GM12878 (cell line): ENCODE data around the gene KLHL35. TPM values are rescaled to one million over a fixed set of nuclear protein-coding genes. Genes with fewer than 3 reads are reported as not detected.
"Not testable (repeated sequence)": the region's sequence is repeated elsewhere in the genome, so short reads cannot be mapped to it uniquely, and the experiment has no call there.

Experiments used
- ATAC-seq: fragments of 200-7000 bp; cut with Tn5 transposase; 3 replicates; pipeline ENCODE4 v1.9.1; 2020; ENCODE audit warnings: mild to moderate bottlenecking, moderate library complexity
- BruUV-seq: library from RNA; stranded (reverse); fragments of 400-500 nt; replicated peaks from 2 replicates; lab custom pipeline; 2021; lab: Mats Ljungman, UMichigan
- CTCF ChIA-PET: fragments of 300-600 bp; sonication (Branson Sonifier 250); formaldehyde crosslinking; extraction: SDS; loops from one replicate; lab custom pipeline; 2021; ENCODE audit warnings: inconsistent platforms; lab: Yijun Ruan, JAX
- POLR2A ChIA-PET: fragments of 350-600 bp; formaldehyde crosslinking; extraction: SDS; loops from one replicate; lab custom pipeline; 2021; ENCODE audit warnings: inconsistent platforms; lab: Charles Lee
- RAD21 ChIA-PET: fragments of 300-600 bp; sonication (Branson Sonifier 250); formaldehyde crosslinking; loops from one replicate; lab custom pipeline; 2023; ENCODE audit warnings: antibody characterized with exemption; ENCODE audit not compliant: unreplicated experiment; lab: Charles Lee
- SMC1A ChIA-PET: fragments of 300-600 bp; sonication (Branson Sonifier 250); formaldehyde crosslinking; loops from one replicate; lab custom pipeline; 2023; ENCODE audit not compliant: unreplicated experiment, uncharacterized antibody; lab: Charles Lee
- DNase-seq: peaks from one replicate; pipeline ENCODE4 v3.0.0-alpha.2; 2011; ENCODE audit warnings: low read depth, low spot score
- FAIRE-seq: peaks from 3 replicates; lab custom pipeline; 2011; peaks lifted over from hg19 to GRCh38; lab: Jason Lieb, UNC
- H2AFZ ChIP-seq: 2 replicates; pipeline ENCODE4 v1.6.0; 2011; ENCODE audit warnings: low read depth, low read length, control low read depth; ENCODE audit not compliant: control insufficient read depth
- H3K27ac ChIP-seq: 2 replicates; pipeline ENCODE4 v1.5.1; 2011; ENCODE audit warnings: control low read depth; ENCODE audit not compliant: control insufficient read depth, insufficient read depth
- H3K27me3 ChIP-seq, 2 experiments: replicated peaks in 1 of 2; 2 replicates each; pipeline versions ENCODE4 v1.6.0 to v1.6.1; 2011; ENCODE audit warnings: low read length in 1 of 2; ENCODE audit not compliant: control insufficient read depth in 2 of 2, insufficient read depth in 2 of 2
- H3K36me3 ChIP-seq, 2 experiments: 2 replicates each; pipeline ENCODE4 v1.5.1; 2011; ENCODE audit warnings: low read length in 1 of 2; ENCODE audit not compliant: control insufficient read depth in 2 of 2, insufficient read depth in 2 of 2
- H3K4me1 ChIP-seq: 2 replicates; pipeline ENCODE4 v1.6.1; 2011; ENCODE audit warnings: mild to moderate bottlenecking, low read length, moderate library complexity, mixed read lengths; ENCODE audit not compliant: control insufficient read depth, insufficient read depth
- H3K4me2 ChIP-seq: 2 replicates; pipeline ENCODE4 v1.6.0; 2011; ENCODE audit warnings: control low read depth; ENCODE audit not compliant: control insufficient read depth, insufficient read depth
- H3K4me3 ChIP-seq: fragments of 200-600 bp; sonication (generic); 2 replicates; pipeline ENCODE4 v1.5.1; 2016
- H3K79me2 ChIP-seq: 2 replicates; pipeline ENCODE4 v1.6.0; 2011; ENCODE audit warnings: low read length; ENCODE audit not compliant: control insufficient read depth, insufficient read depth
- H3K9ac ChIP-seq: 2 replicates; pipeline ENCODE4 v1.8.0; 2011; ENCODE audit warnings: low read length, control low read depth, mixed read lengths; ENCODE audit not compliant: control insufficient read depth, insufficient read depth
- H3K9me3 ChIP-seq: replicated peaks from 3 replicates; pipeline ENCODE4 v1.5.1; 2011; ENCODE audit warnings: mild to moderate bottlenecking, low read length; ENCODE audit not compliant: control insufficient read depth, insufficient read depth
- H4K20me1 ChIP-seq: 2 replicates; pipeline ENCODE4 v1.6.0; 2011; ENCODE audit not compliant: control insufficient read depth, insufficient read depth
- FOXM1 ChIP-seq: IDR thresholded peaks from 2 replicates; pipeline ENCODE4 v1.6.1; 2012; ENCODE audit warnings: low read depth, mild to moderate bottlenecking, inconsistent platforms, low read length, moderate library complexity
- KDM1A ChIP-seq: fragments of 200-600 bp; sonication (generic); IDR thresholded peaks from 2 replicates; pipeline ENCODE4 v1.6.1; 2016; ENCODE audit warnings: borderline replicate concordance
- NR2F1 ChIP-seq: fragments of 450-650 bp; conservative IDR thresholded peaks from 2 replicates; pipeline ENCODE4 v1.6.1; 2017; ENCODE audit warnings: mild to moderate bottlenecking
- SIN3A ChIP-seq: IDR thresholded peaks from 2 replicates; pipeline ENCODE4 v1.6.1; 2012; ENCODE audit warnings: low read depth, low read length, improper control_type of control experiment
- SIX5 ChIP-seq: IDR thresholded peaks from 2 replicates; pipeline ENCODE4 v1.6.1; 2011; ENCODE audit warnings: mild to moderate bottlenecking, low read depth, low read length, moderate library complexity; ENCODE audit not compliant: severe bottlenecking
- SUPT20H ChIP-seq: IDR thresholded peaks from 2 replicates; pipeline ENCODE4 v1.6.1; 2011; ENCODE audit warnings: low read depth, mild to moderate bottlenecking, low read length, moderate library complexity, borderline replicate concordance; ENCODE audit not compliant: control insufficient read depth
- WGBS: methylation state at CpG from one replicate; pipeline ENCODE4 v1.1.6; 2016; ENCODE audit warnings: low lambda C conversion rate; ENCODE audit not compliant: insufficient replicate concordance, insufficient coverage; ENCODE audit errors: missing lambda C conversion rate; 5-methylcytosine and 5-hydroxymethylcytosine counted together
- in situ Hi-C: fragments of 300-500 bp; cut with MboI; formaldehyde crosslinking; loops from 9 replicates; pipeline ENCODE4 v1.14.3; 2018; ENCODE audit warnings: mixed read lengths
- intact Hi-C: fragments of 100-400 bp; cut with micrococcal nuclease; formaldehyde crosslinking; loops from one replicate; pipeline ENCODE4 v1.14.2; 2022; ENCODE audit not compliant: unreplicated experiment
- polyA plus RNA-seq, 11 experiments: library from polyadenylated mRNA; depleted of rRNA in 4 of 11; unstranded in 6 of 11; stranded (reverse) in 5 of 11; fragments of >200 nt; fragmentation: Nextera tagmentation in 4 of 11; fragmentation: Illumina TruSeq in 1 of 11; extraction: Ambion mirVana in 4 of 11; extraction: Trizol in 1 of 11; gene quantifications; 1 replicate in 1 of 11; 2 replicates in 10 of 11; pipeline versions ENCODE4 v1.2.1 to v1.2.3, GENCODE V29; 2011 to 2016; ENCODE audit warnings: inconsistent platforms in 2 of 11, missing spikeins in 2 of 11, low read depth in 1 of 11
- total RNA-seq, 4 experiments: library from RNA; depleted of rRNA in 3 of 4; stranded (reverse); fragments of >200 nt in 3 of 4; fragmentation: Illumina TruSeq in 1 of 4; extraction: Trizol in 1 of 4; gene quantifications; 2 replicates each; pipeline versions ENCODE4 v1.2.1 to v1.2.3, GENCODE V29; 2013 to 2021
- TF ChIP-seq, protein P1 (sequence below): IDR thresholded peaks from 2 replicates; pipeline ENCODE4 v1.6.1; 2012; ENCODE audit warnings: low read length, inconsistent platforms
- TF ChIP-seq, protein P2 (sequence below): fragments of 450-650 bp; IDR thresholded peaks from 2 replicates; pipeline ENCODE4 v1.6.1; 2017; ENCODE audit warnings: mild to moderate bottlenecking
- TF ChIP-seq, protein P3 (sequence below): fragments of 450-650 bp; IDR thresholded peaks from 2 replicates; pipeline ENCODE4 v1.6.1; 2017; ENCODE audit warnings: mild to moderate bottlenecking, low read depth, inconsistent platforms; ENCODE audit not compliant: poor library complexity, severe bottlenecking

Gene KLHL35
- total and polyA plus RNA-seq, 10 of the 15 experiments (the other 5 are each of a cell fraction or from before 2014, with no cell fraction given): 0.04 to 0.34 (median 0.13) TPM; not detected in 1

DNA sequence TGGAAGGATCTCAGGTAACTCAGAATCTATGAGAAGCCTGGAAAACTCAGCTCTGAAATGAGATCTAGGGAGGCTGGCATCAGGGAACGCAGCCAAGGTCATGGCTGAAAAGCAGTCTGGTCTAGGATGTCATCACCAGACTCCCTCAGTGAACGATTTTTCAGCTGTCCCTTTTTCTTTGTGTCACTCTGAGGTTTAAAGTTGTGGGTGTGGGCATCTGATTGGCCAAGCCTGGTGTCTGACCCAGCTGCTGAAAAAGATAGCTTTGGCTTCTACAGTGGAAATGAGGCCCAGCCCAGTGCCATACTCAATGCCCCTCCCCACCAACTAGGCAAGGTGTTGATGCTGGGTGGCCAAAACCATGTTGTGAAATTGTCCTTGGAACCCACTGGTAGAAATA, 19.1 kb downstream of the KLHL35 start:
- no peak for FAIRE-seq
- Histone ChIP-seq H3K79me2 (no peaks in the 10 kb centered on the region), H3K36me3 (peaks cover 10 to 17% of the 10 kb centered on the region in 2 experiments), H3K4me1 (no peaks in the 10 kb centered on the region), H3K4me3 (no peak overlapping the region)
- in situ Hi-C loops: no loop called here
- no peak for TF ChIP-seq KDM1A
- TF ChIP-seq, protein P1, sequence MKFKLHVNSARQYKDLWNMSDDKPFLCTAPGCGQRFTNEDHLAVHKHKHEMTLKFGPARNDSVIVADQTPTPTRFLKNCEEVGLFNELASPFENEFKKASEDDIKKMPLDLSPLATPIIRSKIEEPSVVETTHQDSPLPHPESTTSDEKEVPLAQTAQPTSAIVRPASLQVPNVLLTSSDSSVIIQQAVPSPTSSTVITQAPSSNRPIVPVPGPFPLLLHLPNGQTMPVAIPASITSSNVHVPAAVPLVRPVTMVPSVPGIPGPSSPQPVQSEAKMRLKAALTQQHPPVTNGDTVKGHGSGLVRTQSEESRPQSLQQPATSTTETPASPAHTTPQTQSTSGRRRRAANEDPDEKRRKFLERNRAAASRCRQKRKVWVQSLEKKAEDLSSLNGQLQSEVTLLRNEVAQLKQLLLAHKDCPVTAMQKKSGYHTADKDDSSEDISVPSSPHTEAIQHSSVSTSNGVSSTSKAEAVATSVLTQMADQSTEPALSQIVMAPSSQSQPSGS: no peak
- TF ChIP-seq, protein P2, sequence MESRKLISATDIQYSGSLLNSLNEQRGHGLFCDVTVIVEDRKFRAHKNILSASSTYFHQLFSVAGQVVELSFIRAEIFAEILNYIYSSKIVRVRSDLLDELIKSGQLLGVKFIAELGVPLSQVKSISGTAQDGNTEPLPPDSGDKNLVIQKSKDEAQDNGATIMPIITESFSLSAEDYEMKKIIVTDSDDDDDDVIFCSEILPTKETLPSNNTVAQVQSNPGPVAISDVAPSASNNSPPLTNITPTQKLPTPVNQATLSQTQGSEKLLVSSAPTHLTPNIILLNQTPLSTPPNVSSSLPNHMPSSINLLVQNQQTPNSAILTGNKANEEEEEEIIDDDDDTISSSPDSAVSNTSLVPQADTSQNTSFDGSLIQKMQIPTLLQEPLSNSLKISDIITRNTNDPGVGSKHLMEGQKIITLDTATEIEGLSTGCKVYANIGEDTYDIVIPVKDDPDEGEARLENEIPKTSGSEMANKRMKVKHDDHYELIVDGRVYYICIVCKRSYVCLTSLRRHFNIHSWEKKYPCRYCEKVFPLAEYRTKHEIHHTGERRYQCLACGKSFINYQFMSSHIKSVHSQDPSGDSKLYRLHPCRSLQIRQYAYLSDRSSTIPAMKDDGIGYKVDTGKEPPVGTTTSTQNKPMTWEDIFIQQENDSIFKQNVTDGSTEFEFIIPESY: no peak
- no peak for TF ChIP-seq SUPT20H
- TF ChIP-seq, protein P3, sequence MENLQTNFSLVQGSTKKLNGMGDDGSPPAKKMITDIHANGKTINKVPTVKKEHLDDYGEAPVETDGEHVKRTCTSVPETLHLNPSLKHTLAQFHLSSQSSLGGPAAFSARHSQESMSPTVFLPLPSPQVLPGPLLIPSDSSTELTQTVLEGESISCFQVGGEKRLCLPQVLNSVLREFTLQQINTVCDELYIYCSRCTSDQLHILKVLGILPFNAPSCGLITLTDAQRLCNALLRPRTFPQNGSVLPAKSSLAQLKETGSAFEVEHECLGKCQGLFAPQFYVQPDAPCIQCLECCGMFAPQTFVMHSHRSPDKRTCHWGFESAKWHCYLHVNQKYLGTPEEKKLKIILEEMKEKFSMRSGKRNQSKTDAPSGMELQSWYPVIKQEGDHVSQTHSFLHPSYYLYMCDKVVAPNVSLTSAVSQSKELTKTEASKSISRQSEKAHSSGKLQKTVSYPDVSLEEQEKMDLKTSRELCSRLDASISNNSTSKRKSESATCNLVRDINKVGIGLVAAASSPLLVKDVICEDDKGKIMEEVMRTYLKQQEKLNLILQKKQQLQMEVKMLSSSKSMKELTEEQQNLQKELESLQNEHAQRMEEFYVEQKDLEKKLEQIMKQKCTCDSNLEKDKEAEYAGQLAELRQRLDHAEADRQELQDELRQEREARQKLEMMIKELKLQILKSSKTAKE: no peak
- no peak for TF ChIP-seq NR2F1
- TF ChIP-seq FOXM1: no peak
- TF ChIP-seq SIX5: no peak
- no peak for TF ChIP-seq SIN3A
- TF ChIP-seq, all 136 proteins: peak for 0
- BruUV-seq: TSS peak; percentile 34
- WGBS: 73% methylated on average over 2 of the region's 2 CpGs
- RAD21 ChIA-PET: no interaction called here
- Histone ChIP-seq H3K4me2 (no peak overlapping the region), H3K27me3 (no peaks in the 10 kb centered on the region), H3K27ac (no peak overlapping the region), H2AFZ (no peak overlapping the region), H4K20me1 (peaks cover 3% of the 10 kb centered on the region; the same call in 1 of the 2 replicates), H3K9ac (no peak overlapping the region), H3K9me3 (no peaks in the 10 kb centered on the region)
- SMC1A ChIA-PET: interaction anchor here (1.4 kb wide), 1 partner anchor 33 kb away, joined by 5 read pairs; no protein-coding TSS in a partner anchor
- POLR2A ChIA-PET: no interaction called here
- intact Hi-C loops: no loop called here
- ATAC-seq (no peak), DNase-seq (no peak)
- CTCF ChIA-PET: interaction anchor here (0.6 kb wide), 1 partner anchor 220 kb away, joined by 3 read pairs; no protein-coding TSS in a partner anchor

DNA sequence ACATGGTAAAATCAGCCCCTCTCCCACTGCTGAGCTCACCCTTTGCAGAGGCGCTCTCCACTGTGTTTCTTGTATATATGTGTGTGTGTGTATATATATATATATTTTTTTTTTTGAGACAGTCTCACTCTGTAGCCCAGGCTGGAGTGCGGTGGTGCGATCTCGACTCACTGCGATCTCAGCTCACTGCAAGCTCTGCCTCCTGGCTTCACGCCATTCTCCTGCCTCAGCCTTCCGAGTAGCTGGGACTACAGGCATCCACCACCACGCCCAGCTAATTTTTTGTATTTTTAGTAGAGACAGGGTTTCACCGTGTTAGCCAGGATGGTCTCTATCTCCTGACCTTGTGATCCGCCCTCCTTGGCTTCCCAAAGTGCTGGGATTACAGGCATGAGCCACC, 19.9 kb downstream of the KLHL35 start:
- H4K20me1 ChIP-seq, BruUV-seq, in situ Hi-C loops, H2AFZ ChIP-seq, RAD21 ChIA-PET, H3K9ac ChIP-seq, H3K4me3 ChIP-seq, H3K9me3 ChIP-seq, H3K27ac ChIP-seq, POLR2A ChIA-PET, H3K4me1 ChIP-seq, H3K79me2 ChIP-seq, H3K27me3 ChIP-seq, FAIRE-seq, ATAC-seq, DNase-seq, H3K4me2 ChIP-seq, CTCF ChIA-PET, intact Hi-C loops: not testable (repeated sequence)
- 91% methylated on average over 10 of the region's 10 CpGs for WGBS
- SMC1A ChIA-PET: interaction anchor here (1.4 kb wide), 1 partner anchor 34 kb away, joined by 5 read pairs; no protein-coding TSS in a partner anchor
- H3K36me3 ChIP-seq: peaks cover 13 to 18% of the 10 kb centered on the region in 2 experiments
